ENCODE data around the gene BAG1.

BAG1 gene

GRCh38 chr9:33293782-33294181, 29.3 kb upstream of the BAG1 start:
- Histone ChIP-seq H3K27me3 (no peaks in the 10 kb centered on the region), H3K9me3 (no peaks in the 10 kb centered on the region), H3K4me1 (no peaks in the 10 kb centered on the region; the same call in 1 of the 2 replicates), H3K36me3 (peaks cover 59% of the 10 kb centered on the region), H3K4me3 (ENCODE audit: low read depth, low read length) (no peak overlapping the region)
- no peak for DNase-seq
- no peak for TF ChIP-seq CTCF (IDR thresholded peaks at IDR 0.05; ENCODE audit: low read depth, low read length)

- Histone ChIP-seq H3K27me3 (no peaks in the 10 kb centered on the region), H3K4me3 (ENCODE audit: low read depth, low read length) (no peak overlapping the region), H3K4me1 (no peaks in the 10 kb centered on the region; the same call in 1 of the 2 replicates), H3K9me3 (no peaks in the 10 kb centered on the region), H3K36me3 (peaks cover 40% of the 10 kb centered on the region)
- TF ChIP-seq CTCF (IDR thresholded peaks at IDR 0.05; ENCODE audit: low read depth, low read length), result no peak
- no peak for DNase-seq
These were observed 27.4 kb upstream of the BAG1 start for GRCh38 chr9:33291901-33292300.

GRCh38 chr9:33291031-33291397, 26.5 kb upstream of the BAG1 start:
- no peak for TF ChIP-seq CTCF (IDR thresholded peaks at IDR 0.05; ENCODE audit: low read depth, low read length)
- peaks cover 32% of the 10 kb centered on the region for H3K36me3 ChIP-seq
- H3K4me3 ChIP-seq (ENCODE audit: low read depth, low read length), result peak overlapping the region; percentile 88
- H3K27me3 ChIP-seq, result no peaks in the 10 kb centered on the region
- no peak for DNase-seq
- H3K4me1 ChIP-seq, result no peaks in the 10 kb centered on the region; the same call in 1 of the 2 replicates
- H3K9me3 ChIP-seq, result no peaks in the 10 kb centered on the region

- no peaks in the 10 kb centered on the region; the same call in 1 of the 2 replicates for H3K4me1 ChIP-seq
- no peak for TF ChIP-seq CTCF (IDR thresholded peaks at IDR 0.05; ENCODE audit: low read depth, low read length)
These were observed 25.9 kb upstream of the BAG1 start, which contains the start of gene NFX1 for GRCh38 chr9:33290247-33291030. NFX1 (plus strand) TSS chr9:33290516; CDS start chr9:33290573, 57 bp downstream.

GRCh38 chr9:33289936-33290246, 25.4 kb upstream of the BAG1 start:
- H3K36me3 ChIP-seq, result peaks cover 20% of the 10 kb centered on the region
- no peak for DNase-seq
- no peak for TF ChIP-seq CTCF (IDR thresholded peaks at IDR 0.05; ENCODE audit: low read depth, low read length)
- H3K9me3 ChIP-seq, result no peaks in the 10 kb centered on the region
- H3K4me3 ChIP-seq (ENCODE audit: low read depth, low read length), result peak overlapping the region; percentile 88
- no peaks in the 10 kb centered on the region; the same call in 1 of the 2 replicates for H3K4me1 ChIP-seq
- H3K27me3 ChIP-seq, result no peaks in the 10 kb centered on the region

More at GRCh38 chr9:33290247-33291030, 25.9 kb upstream of the BAG1 start, which contains the start of gene NFX1:
- Histone ChIP-seq H3K4me3 (ENCODE audit: low read depth, low read length) (peak within 1 kb of the TSS; percentile 88), H3K9me3 (no peaks in the 10 kb centered on the region), H3K36me3 (peaks cover 26% of the 10 kb centered on the region), H3K27me3 (no peaks in the 10 kb centered on the region)
- DNase-seq, result peak; percentile 96

GRCh38 chr9:33289496-33289895, 25.0 kb upstream of the BAG1 start:
- Histone ChIP-seq H3K27me3 (no peaks in the 10 kb centered on the region), H3K4me3 (ENCODE audit: low read depth, low read length) (peak overlapping the region; percentile 88), H3K4me1 (no peaks in the 10 kb centered on the region; the same call in 1 of the 2 replicates), H3K9me3 (no peaks in the 10 kb centered on the region), H3K36me3 (peaks cover 16% of the 10 kb centered on the region)
- no peak for TF ChIP-seq CTCF (IDR thresholded peaks at IDR 0.05; ENCODE audit: low read depth, low read length)
- peak; percentile 12 for DNase-seq
